ENCODE measurements around the gene EXOC5.

GRCh38 chr14:57274551-57274950 lies 5.8 kb upstream of the EXOC5 start:
- no peak for TF ChIP-seq CTCF (IDR thresholded peaks at IDR 0.05)
- TF ChIP-seq EZH2 (IDR thresholded peaks at IDR 0.05), result no peak
- no peak for TF ChIP-seq EZH2phosphoT487 (IDR thresholded peaks at IDR 0.05)

All from neural progenitor cell (in vitro differentiated cells).